ENCODE results near the gene CREB3L4. TPM values are rescaled to one million over a fixed set of nuclear protein-coding genes. Genes with fewer than 3 reads are reported as not detected.
A peak's percentile ranks its signal among the peaks of the same experiment; 100 is the strongest.

The CREB3L4 gene
- total and polyA plus RNA-seq, 2 of the 13 experiments (the other 11 are each of a cell fraction or from before 2014, with no cell fraction given) = 9.9 to 18.7 TPM

DNA sequence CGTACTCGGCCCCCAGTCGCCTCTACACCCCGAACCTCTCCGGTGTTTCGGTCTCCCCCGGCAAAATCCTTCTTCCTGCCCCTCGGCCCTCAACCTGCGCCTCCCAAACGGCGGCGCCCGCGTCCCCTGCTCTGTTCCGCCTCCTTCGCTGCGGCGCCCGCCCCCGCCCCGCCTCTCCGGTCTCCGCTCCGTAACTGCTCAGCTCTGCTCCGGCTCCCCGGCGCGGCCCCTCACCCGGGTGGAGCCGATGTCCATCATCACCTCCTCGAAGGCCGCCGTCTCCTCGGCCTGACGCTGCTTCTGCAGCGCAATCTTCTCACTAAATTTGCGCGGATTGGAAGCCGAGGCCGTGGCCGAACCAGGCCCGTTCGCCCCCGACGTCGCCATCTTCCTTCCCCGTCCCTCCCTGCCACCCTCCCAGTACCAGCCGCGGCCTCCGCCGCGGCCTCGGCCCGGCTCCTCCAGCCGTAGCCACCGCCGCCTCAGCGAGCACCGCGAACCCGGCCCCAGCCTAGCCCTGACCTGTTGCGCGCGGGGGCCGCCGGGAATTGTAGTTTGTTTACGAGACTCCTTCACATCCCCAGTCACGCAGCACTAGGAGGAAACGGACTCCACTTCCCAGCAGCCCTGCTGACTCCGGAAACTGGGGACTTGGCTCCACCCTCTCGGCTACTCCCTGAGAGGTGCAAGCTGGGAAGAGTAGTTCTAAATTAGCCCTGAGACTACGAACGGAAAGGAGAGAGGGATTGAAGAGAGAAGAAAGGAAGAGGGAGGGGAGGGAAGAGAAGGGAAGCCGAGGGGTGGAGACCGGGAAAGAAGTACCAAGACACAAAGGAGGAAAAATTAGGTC, 9.4 kb upstream of the CREB3L4 start, which contains the start of gene CRTC2 (continued):
- TF ChIP-seq ZNF646 (CRISPR knock-in tag; IDR thresholded peaks at IDR 0.05) = no peak
- TF ChIP-seq ZNF672 (CRISPR knock-in tag; IDR thresholded peaks at IDR 0.05) = no peak
- TF ChIP-seq ARHGAP35 (CRISPR knock-in tag; IDR thresholded peaks at IDR 0.05; ENCODE audit: borderline replicate concordance) = no peak
- no peak for TF ChIP-seq ATM (IDR thresholded peaks at IDR 0.05; ENCODE audit: borderline replicate concordance)
- peak; percentile 79 for TF ChIP-seq ZNF142 (CRISPR knock-in tag; IDR thresholded peaks at IDR 0.05)
- TF ChIP-seq ZNF44 (CRISPR knock-in tag; IDR thresholded peaks at IDR 0.05) = no peak
- 0 out of 2 replicates have a peak, but pooled peaks have one; percentile 28 for TF ChIP-seq MNT (IDR thresholded peaks at IDR 0.05)
- TF ChIP-seq, protein P1, sequence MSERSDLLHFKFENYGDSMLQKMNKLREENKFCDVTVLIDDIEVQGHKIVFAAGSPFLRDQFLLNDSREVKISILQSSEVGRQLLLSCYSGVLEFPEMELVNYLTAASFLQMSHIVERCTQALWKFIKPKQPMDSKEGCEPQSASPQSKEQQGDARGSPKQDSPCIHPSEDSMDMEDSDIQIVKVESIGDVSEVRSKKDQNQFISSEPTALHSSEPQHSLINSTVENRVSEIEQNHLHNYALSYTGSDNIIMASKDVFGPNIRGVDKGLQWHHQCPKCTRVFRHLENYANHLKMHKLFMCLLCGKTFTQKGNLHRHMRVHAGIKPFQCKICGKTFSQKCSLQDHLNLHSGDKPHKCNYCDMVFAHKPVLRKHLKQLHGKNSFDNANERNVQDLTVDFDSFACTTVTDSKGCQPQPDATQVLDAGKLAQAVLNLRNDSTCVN (CRISPR knock-in tag; IDR thresholded peaks at IDR 0.05; ENCODE audit: borderline replicate concordance) = no peak
- TF ChIP-seq ZNF660 (CRISPR knock-in tag; IDR thresholded peaks at IDR 0.05; ENCODE audit: borderline replicate concordance, low read depth) = 0 out of 2 replicates have a peak, but pooled peaks have one; percentile 58
- TF ChIP-seq TP53 (CRISPR knock-in tag; conservative IDR thresholded peaks at IDR 0.05) = no peak
- TF ChIP-seq NFIB (CRISPR knock-in tag; IDR thresholded peaks at IDR 0.05; ENCODE audit: borderline replicate concordance) = no peak
- 0 out of 2 replicates have a peak, but pooled peaks have one; percentile 60 for TF ChIP-seq ZNF670 (CRISPR knock-in tag; IDR thresholded peaks at IDR 0.05; ENCODE audit: borderline replicate concordance)

Measured in HepG2 (cell line).